ENCODE results near the gene FXYD6. TPM values are rescaled to one million over a fixed set of nuclear protein-coding genes. Genes with fewer than 3 reads are reported as not detected.

Gene FXYD6
- total RNA-seq, 2 donors from 2014 or later: 0.31 TPM; not detected in 1

GRCh38 chr11:117793583-117793982 lies 82.9 kb downstream of the FXYD6 start:
- Mint-ChIP-seq H3K36me3 (no peaks in the 10 kb centered on the region), H3K27ac (no peak overlapping the region), H3K9me3 (no peaks in the 10 kb centered on the region)
- no peak for ATAC-seq
- no peak for DNase-seq (ENCODE audit: low spot score in 2 of 2)

- H3K36me3 Mint-ChIP-seq: no peaks in the 10 kb centered on the region
- ATAC-seq: no peak
- DNase-seq (ENCODE audit: low spot score in 2 of 2): no peak
- no peaks in the 10 kb centered on the region for H3K9me3 Mint-ChIP-seq
- H3K27ac Mint-ChIP-seq: no peak overlapping the region
These were observed 83.5 kb downstream of the FXYD6 start for GRCh38 chr11:117792992-117793391.

- no peak for DNase-seq (ENCODE audit: low spot score in 2 of 2)
- no peak for ATAC-seq
- no peaks in the 10 kb centered on the region for H3K36me3 Mint-ChIP-seq
- H3K9me3 Mint-ChIP-seq: no peaks in the 10 kb centered on the region
- no peak overlapping the region for H3K27ac Mint-ChIP-seq
These were observed 84.2 kb downstream of the FXYD6 start for GRCh38 chr11:117792241-117792640.

- Mint-ChIP-seq H3K9me3 (no peaks in the 10 kb centered on the region), H3K36me3 (no peaks in the 10 kb centered on the region), H3K27ac (no peak overlapping the region)
- ATAC-seq (no peak), DNase-seq (ENCODE audit: low spot score in 2 of 2) (no peak)
These were observed 86.2 kb downstream of the FXYD6 start for GRCh38 chr11:117790279-117790678.

GRCh38 chr11:117789241-117789640 lies 87.2 kb downstream of the FXYD6 start:
- H3K27ac Mint-ChIP-seq: no peak overlapping the region

More at GRCh38 chr11:117789241-117789640, 87.2 kb downstream of the FXYD6 start:
- no peak for ATAC-seq
- H3K36me3 Mint-ChIP-seq: no peaks in the 10 kb centered on the region
- no peak for DNase-seq (ENCODE audit: low spot score in 2 of 2)
- no peaks in the 10 kb centered on the region for H3K9me3 Mint-ChIP-seq

Other genes starting within 250 kb of the FXYD6 start
- 1 to 10 TPM; 2.5 to 5.0 TPM for gene DSCAML1, start 79.4 kb downstream of the FXYD6 start, total RNA-seq
- 1 to 10 TPM; 1.6 to 4.8 TPM for gene FXYD2, start 51.9 kb downstream of the FXYD6 start, total RNA-seq
- gene TMPRSS13, start 52.7 kb upstream of the FXYD6 start, total RNA-seq: 1 to 10 TPM in 1 of 2 donors, under 1 TPM in 1; 0.39 to 1.8 TPM
- 10 to 100 TPM; 31.6 to 32.2 TPM for gene IL10RA, start 109.7 kb upstream of the FXYD6 start, total RNA-seq
- gene TMPRSS4, start 200.4 kb upstream of the FXYD6 start, total RNA-seq: not detected
- gene SMIM35, start 210.3 kb upstream of the FXYD6 start, total RNA-seq: not detected

All from activated naive CD4-positive, alpha-beta T cell treated with anti-CD3 and anti-CD28 coated beads, Interleukin-2, amount 50 U/mL, for 72 hours (primary cell).